BJ (cell line): ENCODE measurements around the gene AMER3. TPM values are rescaled to one million over a fixed set of nuclear protein-coding genes. Genes with fewer than 3 reads are reported as not detected.

Experiments
- CTCF ChIA-PET: fragments of 350-600 bp; formaldehyde crosslinking; extraction: SDS; loops from one replicate; lab custom pipeline; 2021; ENCODE audit warnings: antibody characterized with exemption, inconsistent platforms; lab: Yijun Ruan, JAX
- POLR2A ChIA-PET: fragments of 300-600 bp; sonication (Branson Sonifier 250); formaldehyde crosslinking; extraction: SDS; loops from one replicate; lab custom pipeline; 2021; ENCODE audit warnings: antibody characterized with exemption; lab: Charles Lee
- DNase-seq: peaks from one replicate; pipeline ENCODE4 v3.0.0-alpha.2; 2011; ENCODE audit warnings: low read depth
- H3K27me3 ChIP-seq: 2 replicates; pipeline ENCODE4 v1.6.0; 2011; ENCODE audit warnings: low read length; ENCODE audit not compliant: control insufficient read depth, insufficient read depth
- H3K36me3 ChIP-seq: 2 replicates; pipeline ENCODE4 v1.5.1; 2011; ENCODE audit warnings: low read length; ENCODE audit not compliant: control insufficient read depth, insufficient read depth
- H3K4me3 ChIP-seq: 2 replicates; pipeline ENCODE4 v1.5.1; 2011; ENCODE audit warnings: low read depth, mild to moderate bottlenecking, control low read depth, low read length
- CTCF ChIP-seq: IDR thresholded peaks from 2 replicates; pipeline ENCODE4 v1.5.1; 2011; ENCODE audit warnings: low read depth, mild to moderate bottlenecking, control low read depth, inconsistent platforms, low read length, moderate library complexity; ENCODE audit not compliant: insufficient read depth
- polyA plus RNA-seq: library from polyadenylated mRNA; depleted of rRNA; stranded (reverse); fragments of >200 nt; gene quantifications from 2 replicates; pipeline ENCODE4 v1.2.3, GENCODE V29; 2011

Gene AMER3
- polyA plus RNA-seq, 1 experiment: not detected

- no peak for DNase-seq
- no peak for TF ChIP-seq CTCF
- no peaks in the 10 kb centered on the region for H3K27me3 ChIP-seq
- H3K36me3 ChIP-seq: no peaks in the 10 kb centered on the region
- ChIA-PET POLR2A (no interaction called here), CTCF (no interaction called here)
- H3K4me3 ChIP-seq: no peak overlapping the region
Measured at GRCh38 chr2:130740671-130741070, 14.7 kb upstream of the AMER3 start.

GRCh38 chr2:130743278-130743677 is 12.1 kb upstream of the AMER3 start:
- ChIA-PET POLR2A (no interaction called here), CTCF (no interaction called here)
- TF ChIP-seq CTCF: no peak
- DNase-seq: no peak
- Histone ChIP-seq H3K27me3 (no peaks in the 10 kb centered on the region), H3K4me3 (no peak overlapping the region), H3K36me3 (no peaks in the 10 kb centered on the region)

GRCh38 chr2:130744287-130745117 is 10.8 kb upstream of the AMER3 start:
- POLR2A ChIA-PET: no interaction called here
- DNase-seq: no peak
- TF ChIP-seq CTCF: no peak
- Histone ChIP-seq H3K4me3 (no peak overlapping the region), H3K27me3 (no peaks in the 10 kb centered on the region), H3K36me3 (no peaks in the 10 kb centered on the region)
- CTCF ChIA-PET: interaction anchor here (1.5 kb wide), 1 partner anchor 53 kb away, joined by 3 read pairs; no protein-coding TSS in a partner anchor

- TF ChIP-seq CTCF: no peak
- DNase-seq: no peak
- ChIA-PET POLR2A (no interaction called here), CTCF (no interaction called here)
- Histone ChIP-seq H3K4me3 (no peak overlapping the region), H3K27me3 (no peaks in the 10 kb centered on the region), H3K36me3 (no peaks in the 10 kb centered on the region)
Measured at GRCh38 chr2:130749078-130749477, 6.3 kb upstream of the AMER3 start.

GRCh38 chr2:130749641-130750040 is 5.7 kb upstream of the AMER3 start:
- no peaks in the 10 kb centered on the region for H3K27me3 ChIP-seq
- no peaks in the 10 kb centered on the region for H3K36me3 ChIP-seq
- ChIA-PET POLR2A (no interaction called here), CTCF (no interaction called here)
- TF ChIP-seq CTCF: no peak
- no peak overlapping the region for H3K4me3 ChIP-seq
- DNase-seq: no peak
